A673 (cell line): Measurements from ENCODE around the gene EFHD2.

Experiments
- CTCF ChIP-seq: fragments of 300-800, 200-600 bp; sonication (generic); conservative IDR thresholded peaks from 2 replicates; pipeline ENCODE4 v1.5.1; 2017; ENCODE audit warnings: low read depth, mild to moderate bottlenecking, antibody characterized with exemption, low read length, moderate library complexity, mixed read lengths
- EZH2 ChIP-seq: fragments of 200-600 bp; sonication (generic); IDR thresholded peaks from 2 replicates; pipeline ENCODE4 v1.6.1; 2017; ENCODE audit warnings: borderline replicate concordance, low read depth, mild to moderate bottlenecking, mixed read lengths, antibody characterized with exemption, low read length; ENCODE audit not compliant: poor library complexity, severe bottlenecking

DNA sequence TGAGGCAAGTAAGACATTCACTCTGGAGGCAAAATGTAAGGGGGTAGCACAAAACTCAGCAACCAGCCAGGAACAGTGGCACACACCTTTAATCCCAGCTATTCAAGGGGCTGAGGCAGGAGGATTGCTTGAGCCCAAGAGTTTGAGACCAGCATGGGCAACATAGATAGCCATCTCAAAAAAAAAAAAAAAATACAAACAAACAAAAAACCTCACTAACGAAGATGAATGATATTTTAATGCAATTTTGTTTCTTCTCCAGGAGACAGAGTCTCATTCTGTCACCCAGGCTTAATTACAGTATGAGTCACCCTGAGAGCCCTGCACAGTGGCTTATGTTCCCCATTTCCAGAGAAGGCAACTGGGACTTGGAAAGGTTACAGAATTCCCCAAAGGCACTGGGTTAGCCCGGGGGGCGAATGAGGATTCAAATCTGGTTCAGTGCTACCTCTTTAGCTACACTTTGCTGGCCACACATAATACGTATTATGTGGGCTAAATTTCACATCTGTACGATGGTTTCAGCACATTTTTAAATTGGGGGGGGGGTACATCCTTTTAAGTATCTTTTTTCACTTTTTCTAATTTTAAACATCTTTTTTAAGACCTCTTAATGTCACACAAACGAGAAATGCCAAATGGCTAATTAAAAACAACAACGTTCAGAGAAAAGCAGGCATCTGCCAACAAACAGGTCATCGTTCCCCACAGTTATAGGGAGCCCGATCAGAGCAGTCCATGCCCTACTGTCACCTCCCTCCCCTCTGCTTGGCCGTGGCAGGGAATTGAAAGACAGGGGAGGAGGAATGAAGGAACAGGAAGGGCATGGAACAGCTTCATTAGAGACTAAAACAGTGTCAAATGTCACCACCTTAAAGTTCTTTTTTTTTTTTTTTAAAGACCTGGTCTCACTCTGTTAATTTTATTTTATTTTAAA, 50.4 kb downstream of the EFHD2 start:
- TF ChIP-seq CTCF (no peak), EZH2 (no peak)
